ENCODE data around the gene FBXO21.
A peak's percentile ranks its signal among the peaks of the same experiment; 100 is the strongest.

- TF ChIP-seq CTCF (IDR thresholded peaks at IDR 0.05): peak; percentile 98
- no peak for TF ChIP-seq EZH2 (IDR thresholded peaks at IDR 0.05)
These were observed 46.3 kb upstream of the FBXO21 start for GRCh38 chr12:117236456-117237001.

Measured in neural progenitor cell (in vitro differentiated cells).